NCI-H2029 treated with DMSO at 0.1 percent for 48 hours (cell line): ENCODE measurements around the gene YARS1.

Experiments used
- DNase-seq: peaks from one replicate; lab custom pipeline; 2025; lab: John Stamatoyannopoulos, UW

YARS1 gene

GRCh38 chr1:32779242-32779641 lies 37.9 kb downstream of the YARS1 start:
- no peak for DNase-seq

- DNase-seq, result no peak
Measured at GRCh38 chr1:32775640-32776337, 41.4 kb downstream of the YARS1 start.

- peak; percentile 11 for DNase-seq
Measured at GRCh38 chr1:32774950-32775634, 42.1 kb downstream of the YARS1 start.

- no peak for DNase-seq
Measured at GRCh38 chr1:32774464-32774808, 42.7 kb downstream of the YARS1 start.

- DNase-seq, result no peak
Measured at GRCh38 chr1:32773764-32774463, 43.2 kb downstream of the YARS1 start.

GRCh38 chr1:32773018-32773763 lies 44.0 kb downstream of the YARS1 start:
- peak; percentile 58 for DNase-seq

GRCh38 chr1:32772281-32773017 lies 44.7 kb downstream of the YARS1 start:
- no peak for DNase-seq

GRCh38 chr1:32771561-32772280 lies 45.4 kb downstream of the YARS1 start:
- DNase-seq, result no peak

- no peak for DNase-seq
Measured at GRCh38 chr1:32770741-32771548, 46.2 kb downstream of the YARS1 start.

GRCh38 chr1:32770221-32770731 lies 46.9 kb downstream of the YARS1 start:
- no peak for DNase-seq

- no peak for DNase-seq
Measured at GRCh38 chr1:32769524-32770220, 47.5 kb downstream of the YARS1 start.

- DNase-seq, result no peak
Measured at GRCh38 chr1:32768110-32768850, 48.9 kb downstream of the YARS1 start.

- peak; percentile 49 for DNase-seq
Measured at GRCh38 chr1:32767641-32768040, 49.5 kb downstream of the YARS1 start.

- DNase-seq, result no peak
Measured at GRCh38 chr1:32767156-32767555, 50.0 kb downstream of the YARS1 start.

GRCh38 chr1:32766328-32766972 lies 50.7 kb downstream of the YARS1 start:
- DNase-seq, result no peak

- DNase-seq, result no peak
Measured at GRCh38 chr1:32765570-32766327, 51.4 kb downstream of the YARS1 start.

- no peak for DNase-seq
Measured at GRCh38 chr1:32764826-32765569, 52.2 kb downstream of the YARS1 start.
